Neural cell (in vitro differentiated cells): Measurements from ENCODE around the gene KIF2A.

Experiments used
- CTCF ChIP-seq: fragments of 450-650 bp; IDR thresholded peaks from 2 replicates; pipeline ENCODE4 v1.5.1; 2014; ENCODE audit warnings: antibody characterized with exemption, mild to moderate bottlenecking, moderate library complexity; ENCODE audit not compliant: poor library complexity, severe bottlenecking
- EP300 ChIP-seq: fragments of 450-650 bp; conservative IDR thresholded peaks from 2 replicates; pipeline ENCODE4 v1.6.1; 2014; ENCODE audit warnings: antibody characterized with exemption, mild to moderate bottlenecking, moderate library complexity; ENCODE audit not compliant: poor library complexity, severe bottlenecking
- EZH2 ChIP-seq: fragments of 200-600, 300-800 bp; shearing (Covaris generic), sonication (generic); IDR thresholded peaks from 2 replicates; pipeline ENCODE4 v1.6.1; 2014; ENCODE audit warnings: antibody characterized with exemption, low read length, borderline replicate concordance, mild to moderate bottlenecking; ENCODE audit not compliant: insufficient read depth, poor library complexity, severe bottlenecking
- POLR2AphosphoS5 ChIP-seq: IDR thresholded peaks from 2 replicates; pipeline ENCODE4 v1.6.1; 2012
- RAD21 ChIP-seq: fragments of 450-650 bp; conservative IDR thresholded peaks from 2 replicates; pipeline ENCODE4 v1.6.1; 2014; ENCODE audit warnings: antibody characterized with exemption, mild to moderate bottlenecking, moderate library complexity
- REST ChIP-seq: IDR thresholded peaks from 2 replicates; pipeline ENCODE4 v1.6.1; 2012; ENCODE audit warnings: borderline replicate concordance
- SMC3 ChIP-seq: fragments of 450-650 bp; conservative IDR thresholded peaks from 2 replicates; pipeline ENCODE4 v1.6.1; 2014; ENCODE audit warnings: antibody characterized with exemption, mild to moderate bottlenecking, moderate library complexity; ENCODE audit not compliant: poor library complexity

- TF ChIP-seq CTCF (no peak), RAD21 (no peak), SMC3 (no peak), POLR2AphosphoS5 (no peak), REST (no peak), EP300 (no peak), EZH2 (no peak)
Measured at GRCh38 chr5:62331921-62332320, 25.9 kb downstream of the KIF2A start.
